HepG2 (cell line): ENCODE results near the gene RRP36. TPM values are rescaled to one million over a fixed set of nuclear protein-coding genes. Genes with fewer than 3 reads are reported as not detected.

Experiments used
- ATAC-seq: fragments of 200-7000 bp; cut with Tn5 transposase; 3 replicates; pipeline ENCODE4 v1.9.1; 2020; ENCODE audit warnings: mild to moderate bottlenecking, moderate library complexity
- BruUV-seq: library from RNA; stranded (reverse); fragments of 400-500 nt; replicated peaks from 2 replicates; lab custom pipeline; 2021; lab: Mats Ljungman, UMichigan
- CTCF ChIA-PET: fragments of 300-600 bp; formaldehyde crosslinking; extraction: SDS; loops from one replicate; lab custom pipeline; 2021; ENCODE audit warnings: low total read pairs, inconsistent platforms, low intra/inter-chr PET ratio; lab: Yijun Ruan, JAX
- POLR2A ChIA-PET: fragments of 350-600 bp; sonication (Branson Sonifier 250); formaldehyde crosslinking; loops from one replicate; lab custom pipeline; 2020; ENCODE audit warnings: antibody characterized with exemption, inconsistent platforms; lab: Yijun Ruan, JAX
- DNase-seq: peaks from one replicate; pipeline ENCODE4 v3.0.0-alpha.2; 2015; ENCODE audit warnings: low spot score
- FAIRE-seq: peaks from 3 replicates; lab custom pipeline; 2011; peaks lifted over from hg19 to GRCh38; lab: Jason Lieb, UNC
- H2AFZ ChIP-seq: one replicate; pipeline ENCODE4 v1.6.1; 2011; ENCODE audit warnings: low read length, inconsistent platforms
- H3K27ac ChIP-seq: fragments of 300-600 bp; 3 replicates; pipeline ENCODE4 v1.8.0; 2011; ENCODE audit warnings: mixed run types, mild to moderate bottlenecking, mixed read lengths, low read length, inconsistent platforms; ENCODE audit not compliant: insufficient read depth; ENCODE audit errors: extremely low read length
- H3K27me3 ChIP-seq, 2 experiments: fragments of 200-600 bp in 1 of 2; 2 replicates in 1 of 2; 3 replicates in 1 of 2; pipeline versions ENCODE4 v1.6.0 to v1.8.0; 2011; ENCODE audit warnings: low read length in 2 of 2, mild to moderate bottlenecking in 2 of 2, moderate library complexity in 2 of 2, inconsistent platforms in 1 of 2; ENCODE audit not compliant: insufficient read depth in 2 of 2, control insufficient read depth in 1 of 2
- H3K36me3 ChIP-seq, 2 experiments: fragments of 200-600 bp in 1 of 2; replicated peaks in 1 of 2; 2 replicates in 1 of 2; 3 replicates in 1 of 2; pipeline versions ENCODE4 v1.5.1 to v1.8.0; 2011; ENCODE audit warnings: low read length in 2 of 2, inconsistent platforms in 1 of 2; ENCODE audit not compliant: insufficient read depth in 2 of 2, control insufficient read depth in 1 of 2
- H3K4me1 ChIP-seq: 2 replicates; pipeline ENCODE4 v1.5.1; 2012; ENCODE audit warnings: low read length, inconsistent platforms; ENCODE audit not compliant: insufficient read depth
- H3K4me2 ChIP-seq: 2 replicates; pipeline ENCODE4 v1.6.0; 2011; ENCODE audit warnings: low read depth, low read length, inconsistent platforms
- H3K4me3 ChIP-seq, 3 experiments: fragments of 200-600 bp in 1 of 3; sonication (generic), shearing (Covaris generic) in 1 of 3; replicated peaks in 1 of 3; 2 replicates each; pipeline ENCODE4 v1.5.1; 2011 to 2016; ENCODE audit warnings: low read length in 3 of 3, inconsistent platforms in 2 of 3, low read depth in 2 of 3, mild to moderate bottlenecking in 2 of 3, control low read depth in 1 of 3, mixed read lengths in 1 of 3; ENCODE audit not compliant: insufficient read depth in 1 of 3
- H3K79me2 ChIP-seq: one replicate; pipeline ENCODE4 v1.6.1; 2011; ENCODE audit warnings: low read length, inconsistent platforms; ENCODE audit not compliant: insufficient read depth
- H3K9ac ChIP-seq: 2 replicates; pipeline ENCODE4 v1.6.0; 2011; ENCODE audit warnings: mild to moderate bottlenecking, low read depth, low read length, inconsistent platforms; ENCODE audit not compliant: insufficient read depth
- H3K9me3 ChIP-seq: 2 replicates; pipeline ENCODE4 v1.5.1; 2012; ENCODE audit warnings: mild to moderate bottlenecking, low read length
- H4K20me1 ChIP-seq: 2 replicates; pipeline ENCODE4 v1.6.0; 2011; ENCODE audit warnings: inconsistent platforms, mild to moderate bottlenecking, low read length, moderate library complexity; ENCODE audit not compliant: insufficient read depth
- ADNP ChIP-seq: sonication (generic); formaldehyde crosslinking; IDR thresholded peaks from 2 replicates; pipeline ENCODE4 v1.4.0; 2020; ENCODE audit warnings: missing genetic modification reagents
- GRHL1 ChIP-seq: sonication (generic); formaldehyde crosslinking; conservative IDR thresholded peaks from 2 replicates; pipeline ENCODE4 v1.8.0; 2022; ENCODE audit warnings: missing genetic modification reagents
- KAT7 ChIP-seq: IDR thresholded peaks from 2 replicates; pipeline ENCODE4 v1.6.1; 2018; ENCODE audit warnings: borderline replicate concordance, missing compliant biosample characterization
- KLF12 ChIP-seq: sonication (generic); formaldehyde crosslinking; IDR thresholded peaks from 2 replicates; pipeline ENCODE4 v1.4.0; 2020; ENCODE audit warnings: missing genetic modification reagents, borderline replicate concordance
- SALL1 ChIP-seq: sonication (generic); formaldehyde crosslinking; IDR thresholded peaks from 2 replicates; pipeline ENCODE4 v1.8.0; 2022; ENCODE audit warnings: mild to moderate bottlenecking, missing genetic modification reagents
- TBP ChIP-seq: sonication (generic); formaldehyde crosslinking; IDR thresholded peaks from 2 replicates; pipeline ENCODE4 v1.5.0; 2020; ENCODE audit warnings: missing genetic modification reagents
- TEAD2 ChIP-seq: sonication (generic); formaldehyde crosslinking; IDR thresholded peaks from 2 replicates; pipeline ENCODE4 v1.9.0; 2021; ENCODE audit warnings: missing genetic modification reagents
- XBP1 ChIP-seq: sonication (generic); formaldehyde crosslinking; IDR thresholded peaks from 2 replicates; pipeline ENCODE4 v1.5.0; 2020; ENCODE audit warnings: missing genetic modification reagents
- ZNF101 ChIP-seq: sonication (generic); formaldehyde crosslinking; IDR thresholded peaks from 2 replicates; pipeline ENCODE4 v1.4.0; 2020; ENCODE audit warnings: mild to moderate bottlenecking, low read depth, missing genetic modification reagents, borderline replicate concordance
- ZNF737 ChIP-seq: sonication (generic); formaldehyde crosslinking; IDR thresholded peaks from 2 replicates; pipeline ENCODE4 v1.5.0; 2020; ENCODE audit warnings: missing genetic modification reagents, mild to moderate bottlenecking, borderline replicate concordance
- WGBS: methylation state at CpG from one replicate; pipeline ENCODE4 v1.1.6; 2017; ENCODE audit warnings: low lambda C conversion rate; 5-methylcytosine and 5-hydroxymethylcytosine counted together
- in situ Hi-C: cut with HindIII; loops from 2 replicates; pipeline ENCODE4 v1.10.0; 2017; ENCODE audit warnings: low pct_unique_long_range_greater_than_20kb; ENCODE audit not compliant: extremely low pct_ligation_motif_present
- intact Hi-C: fragments of 100-400 bp; cut with micrococcal nuclease; formaldehyde crosslinking; loops from one replicate; pipeline ENCODE4 v1.10.0; 2022; ENCODE audit not compliant: unreplicated experiment
- polyA plus RNA-seq, 8 experiments: library from polyadenylated mRNA; depleted of rRNA in 3 of 8; stranded (reverse) in 7 of 8; unstranded in 1 of 8; fragments of >200 nt; fragmentation: Illumina TruSeq in 4 of 8; extraction: Trizol in 4 of 8; gene quantifications; 2 replicates each; pipeline versions ENCODE4 v1.2.1 to v1.2.3, GENCODE V29; 2011 to 2016; ENCODE audit warnings: low read depth in 4 of 8, missing spikeins in 1 of 8, mixed read lengths in 1 of 8; ENCODE audit not compliant: insufficient read depth in 1 of 8
- total RNA-seq, 5 experiments: library from RNA; depleted of rRNA; stranded (reverse); fragments of >200 nt; fragmentation: Illumina TruSeq; extraction: Trizol; gene quantifications; 2 replicates each; pipeline ENCODE4 v1.2.3, GENCODE V29; 2016; ENCODE audit warnings: low read depth in 1 of 5

RRP36 gene
- total and polyA plus RNA-seq, 2 of the 13 experiments (the other 11 are each of a cell fraction or from before 2014, with no cell fraction given), result 29.5 to 144 TPM

GRCh38 chr6:42989923-42990322, 31.5 kb upstream of the RRP36 start (continued):
- TF ChIP-seq GRHL1 (CRISPR knock-in tag) (no peak), KLF12 (CRISPR knock-in tag) (no peak)

DNA sequence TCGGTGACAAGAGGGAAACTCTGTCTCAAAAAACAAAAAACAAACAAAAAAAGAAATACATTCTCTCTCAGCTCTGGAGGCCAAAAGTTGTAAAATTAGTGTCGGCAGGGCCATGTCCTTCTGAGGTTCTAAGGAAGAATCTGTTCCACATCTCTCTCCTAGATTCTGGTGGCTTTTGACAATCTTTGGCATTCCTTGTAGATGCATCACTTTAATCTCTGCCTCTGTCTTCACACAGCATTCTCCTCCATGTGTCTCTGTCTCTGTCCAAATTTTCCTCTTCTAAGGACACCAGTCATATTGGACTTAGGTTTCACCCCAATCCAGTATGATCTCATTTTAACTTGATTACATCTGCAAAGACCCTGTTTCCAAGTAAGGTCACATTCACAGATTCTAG, 28.0 kb upstream of the RRP36 start:
- no peak for ATAC-seq
- no TSS peak for BruUV-seq
- Histone ChIP-seq H3K4me2 (no peak overlapping the region), H3K4me3 (no peak overlapping the region), H3K79me2 (peaks cover 2% of the 10 kb centered on the region), H4K20me1 (no peaks in the 10 kb centered on the region), H2AFZ (no peak overlapping the region), H3K9me3 (no peaks in the 10 kb centered on the region), H3K27ac (no peak overlapping the region), H3K4me1 (no peaks in the 10 kb centered on the region), H3K9ac (no peak overlapping the region), H3K27me3 (no peaks in the 10 kb centered on the region), H3K36me3 (peaks cover 11 to 30% of the 10 kb centered on the region in 2 experiments)
- intact Hi-C loops (no loop called here), in situ Hi-C loops (no loop called here)
- 98% methylated on average over 2 of the region's 2 CpGs for WGBS
- no peak for FAIRE-seq
- DNase-seq, result no peak
- POLR2A ChIA-PET, result no interaction called here
- TF ChIP-seq ZNF101 (CRISPR knock-in tag) (no peak), ADNP (CRISPR knock-in tag) (no peak), KAT7 (CRISPR knock-in tag) (no peak), TEAD2 (CRISPR knock-in tag) (no peak), SALL1 (no peak), ZNF737 (CRISPR knock-in tag) (no peak), XBP1 (CRISPR knock-in tag) (no peak), TBP (CRISPR knock-in tag) (no peak)
- TF ChIP-seq, all 625 proteins: peak for 0
- CTCF ChIA-PET, result no interaction called here
